Forelimb muscle (tissue), 1 donor: ENCODE results near the gene FOXL3. TPM values are rescaled to one million over a fixed set of nuclear protein-coding genes. Genes with fewer than 3 reads are reported as not detected.

Experiments used
- DNase-seq: peaks from one replicate; pipeline ENCODE4 v3.0.0-alpha.2; 2013; ENCODE audit warnings: low read depth
- polyA plus RNA-seq: library from polyadenylated mRNA; unstranded; fragments of 120-200 nt; gene quantifications from one replicate; pipeline ENCODE4 v1.2.1, GENCODE V29; 2013; ENCODE audit not compliant: insufficient read length

Gene FOXL3
- polyA plus RNA-seq, 1 donor = not detected

DNA sequence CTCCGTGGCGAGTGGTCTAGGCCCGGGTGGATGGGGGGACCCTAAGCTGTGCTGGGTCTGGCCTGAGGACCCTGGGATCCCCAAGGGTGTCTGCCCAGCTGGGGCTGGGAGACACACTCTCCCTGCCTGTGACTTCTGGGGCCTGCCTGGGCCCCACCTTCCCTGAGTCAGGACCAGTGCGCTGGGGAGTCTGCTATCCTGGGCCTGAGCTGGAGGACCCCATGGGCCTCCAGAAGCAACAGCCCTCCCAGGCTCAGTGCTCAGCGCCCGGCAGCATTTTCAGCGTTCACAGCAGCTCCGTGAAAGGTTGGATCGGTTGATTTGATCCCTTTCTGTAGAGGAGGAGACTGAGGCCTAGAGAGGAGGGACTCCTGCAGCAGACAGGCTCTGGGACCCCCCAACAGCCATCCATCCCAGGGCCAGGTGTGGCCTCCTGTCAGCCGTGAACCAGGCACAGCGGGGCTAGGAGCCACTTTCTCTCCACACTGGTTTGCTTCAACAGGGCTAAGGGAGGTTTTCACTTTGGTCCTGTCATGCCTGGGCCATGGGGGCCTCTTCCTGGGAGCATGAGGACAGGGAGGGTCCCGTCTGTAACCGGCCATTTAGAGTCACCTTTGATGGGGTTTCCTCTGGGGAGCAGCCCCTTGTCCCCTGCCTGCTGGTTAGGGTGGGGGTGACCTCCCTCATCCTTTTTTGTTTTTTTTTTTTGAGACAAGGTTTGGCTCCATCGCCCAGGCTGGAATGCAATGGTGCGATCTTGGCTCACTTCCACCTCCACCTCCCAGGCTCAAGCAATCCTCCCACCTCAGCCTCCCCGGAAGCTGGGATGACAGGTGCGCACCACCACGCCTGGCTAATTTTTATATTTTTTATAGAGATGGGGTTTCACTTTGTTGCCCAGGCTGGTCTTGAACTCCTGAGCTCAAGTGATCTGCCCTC, 12.4 kb downstream of the FOXL3 start:
- no peak for DNase-seq

DNA sequence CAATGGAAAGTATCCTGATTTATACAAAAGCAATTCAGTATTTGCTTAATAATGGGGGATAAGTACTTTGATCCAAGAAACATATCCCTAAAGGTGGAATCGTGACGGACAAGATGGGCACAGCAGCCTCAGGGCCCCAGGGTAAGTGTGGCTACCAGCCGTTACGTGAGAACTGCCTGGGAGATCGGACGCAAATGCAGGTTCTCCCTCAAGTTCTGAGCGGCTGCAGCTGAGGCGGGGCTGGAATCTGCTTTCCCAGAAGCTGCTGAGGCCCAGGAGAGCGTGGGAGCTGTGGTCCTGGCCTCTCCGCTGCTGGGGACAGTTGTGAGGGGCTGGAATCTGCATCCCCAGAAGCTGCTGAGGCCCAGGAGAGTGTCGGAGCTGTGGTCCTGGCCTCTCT, 13.5 kb downstream of the FOXL3 start:
- no peak for DNase-seq

GRCh38 chr7:303884-304573, 14.1 kb downstream of the FOXL3 start:
- no peak for DNase-seq

DNA sequence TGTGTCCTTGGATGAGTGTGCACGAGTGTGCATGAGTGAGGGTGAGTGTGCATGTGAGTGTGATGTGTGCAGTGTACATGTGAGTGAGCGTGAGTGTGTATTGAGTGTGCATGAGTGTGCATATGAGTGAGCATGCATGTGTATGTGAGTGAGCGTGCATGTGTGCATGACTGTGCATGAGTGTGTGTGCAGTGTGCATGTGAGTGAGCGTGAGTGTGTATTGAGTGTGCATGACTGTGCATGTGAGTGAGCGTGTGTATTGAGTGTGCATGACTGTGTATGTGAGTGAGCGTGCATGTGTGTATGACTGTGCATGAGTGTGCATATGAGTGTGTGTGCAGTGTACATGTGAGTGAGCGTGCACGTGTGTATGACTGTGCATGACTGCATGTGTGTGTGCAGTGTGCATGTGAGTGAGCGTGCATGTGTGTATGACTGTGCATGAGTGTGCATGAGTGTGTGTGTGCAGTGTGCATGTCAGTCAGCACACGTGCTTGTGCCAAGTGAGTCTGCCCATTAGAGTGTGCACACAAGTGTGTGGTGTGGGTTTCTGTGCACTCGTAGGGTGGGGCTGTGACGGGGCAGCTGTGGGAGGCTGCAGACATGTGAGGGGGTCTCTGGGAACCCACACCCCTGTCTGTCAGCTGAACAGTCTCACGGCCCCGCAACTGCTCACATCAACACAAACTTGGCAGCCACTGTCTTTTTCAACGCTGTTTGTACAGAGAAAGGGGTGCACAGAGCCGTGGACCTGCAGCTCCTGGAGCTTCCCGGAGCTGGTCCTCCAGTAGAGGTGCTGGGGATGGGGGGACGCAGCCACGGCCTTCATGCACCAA, 14.8 kb downstream of the FOXL3 start:
- DNase-seq = no peak

DNA sequence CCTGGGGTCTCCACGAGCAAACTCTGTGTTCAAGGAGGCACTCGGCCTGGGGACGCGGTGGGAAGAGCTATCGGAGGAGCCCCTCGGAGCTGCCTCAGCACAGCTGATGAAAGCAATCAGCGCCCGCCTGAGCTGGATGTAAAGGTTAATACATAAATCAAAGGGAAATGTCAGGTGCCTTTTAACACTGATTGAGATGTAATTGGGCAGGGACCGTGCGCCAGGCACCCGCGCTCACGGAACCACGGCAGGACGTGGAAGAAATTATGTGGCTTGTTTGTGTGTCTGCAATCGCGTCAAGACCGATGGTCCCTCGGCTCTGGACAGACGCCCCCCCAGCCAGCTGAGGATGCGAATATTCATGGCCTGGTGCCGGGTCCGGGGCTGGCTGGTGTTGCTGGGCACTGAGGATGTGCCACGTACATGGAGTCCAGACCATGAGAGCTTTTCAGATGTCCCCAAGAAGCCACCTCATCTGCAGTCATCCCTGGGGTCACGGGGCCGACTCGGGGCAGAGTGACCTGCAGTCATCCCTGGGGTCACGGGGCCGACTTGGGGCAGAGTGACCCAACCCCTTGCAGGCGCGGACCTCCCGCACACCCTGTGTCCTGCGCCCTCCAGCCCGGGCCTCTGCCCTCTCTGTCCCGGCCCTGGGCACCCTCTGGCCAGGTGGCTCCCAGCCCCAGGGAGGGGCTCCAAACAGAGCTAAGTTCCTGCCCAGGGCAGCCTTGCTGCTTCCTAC, 15.6 kb downstream of the FOXL3 start:
- DNase-seq = no peak

GRCh38 chr7:307970-308369, 18.0 kb downstream of the FOXL3 start:
- DNase-seq = no peak

DNA sequence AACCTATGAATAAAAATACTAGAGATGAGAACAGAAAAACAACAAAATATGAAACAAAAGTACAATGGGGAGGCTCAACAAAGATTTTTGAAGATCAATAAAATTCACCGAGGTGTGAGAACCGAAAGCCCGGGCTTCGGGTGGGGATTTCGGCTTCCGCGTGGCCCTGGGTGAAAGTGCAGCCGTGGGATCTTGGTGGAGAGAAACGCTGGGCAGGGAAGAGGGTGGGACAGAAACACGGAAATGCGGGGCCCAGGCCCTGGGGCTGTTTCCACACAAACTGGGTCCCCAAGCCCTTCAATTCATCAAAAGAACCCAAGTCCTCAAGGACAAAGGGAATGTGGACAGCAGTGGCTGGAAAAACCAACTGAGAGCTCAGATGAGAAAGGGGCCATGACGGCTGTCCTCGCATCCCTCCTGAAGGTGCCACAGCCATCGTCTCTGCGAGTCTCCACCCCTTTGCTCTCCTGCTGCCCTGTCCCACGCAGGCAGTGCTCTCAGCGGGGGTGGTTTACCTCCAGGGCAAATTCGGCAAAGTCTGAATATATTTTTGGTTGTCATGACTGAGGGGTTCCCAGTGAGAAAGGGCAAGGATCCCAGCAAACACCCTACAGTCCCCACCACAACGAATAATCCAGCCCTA, 19.7 kb downstream of the FOXL3 start:
- no peak for DNase-seq

GRCh38 chr7:311131-311680, 21.2 kb downstream of the FOXL3 start:
- DNase-seq = no peak

- DNase-seq = no peak
These were observed 21.8 kb downstream of the FOXL3 start for GRCh38 chr7:311796-312195.

GRCh38 chr7:312424-312823, 22.5 kb downstream of the FOXL3 start:
- no peak for DNase-seq

DNA sequence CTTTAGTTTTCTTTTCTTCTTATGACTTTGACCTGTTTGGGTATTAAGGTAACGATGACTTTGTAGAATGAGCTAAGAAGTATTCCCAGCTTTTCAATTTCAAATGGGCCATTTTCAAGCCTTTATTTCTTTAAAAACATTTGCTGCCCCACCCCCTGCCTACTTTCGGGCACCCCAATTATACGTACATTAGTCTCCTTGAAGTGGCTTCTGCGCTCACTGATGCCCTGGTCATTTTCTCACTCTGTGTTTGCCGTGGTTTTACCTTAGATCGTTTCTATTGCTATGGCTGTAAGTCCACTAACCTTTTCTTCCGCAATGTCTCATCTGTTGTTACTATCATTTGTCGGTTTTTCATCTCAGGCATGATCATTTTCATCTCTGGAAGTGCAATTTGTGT, 24.9 kb downstream of the FOXL3 start:
- DNase-seq = no peak

DNA sequence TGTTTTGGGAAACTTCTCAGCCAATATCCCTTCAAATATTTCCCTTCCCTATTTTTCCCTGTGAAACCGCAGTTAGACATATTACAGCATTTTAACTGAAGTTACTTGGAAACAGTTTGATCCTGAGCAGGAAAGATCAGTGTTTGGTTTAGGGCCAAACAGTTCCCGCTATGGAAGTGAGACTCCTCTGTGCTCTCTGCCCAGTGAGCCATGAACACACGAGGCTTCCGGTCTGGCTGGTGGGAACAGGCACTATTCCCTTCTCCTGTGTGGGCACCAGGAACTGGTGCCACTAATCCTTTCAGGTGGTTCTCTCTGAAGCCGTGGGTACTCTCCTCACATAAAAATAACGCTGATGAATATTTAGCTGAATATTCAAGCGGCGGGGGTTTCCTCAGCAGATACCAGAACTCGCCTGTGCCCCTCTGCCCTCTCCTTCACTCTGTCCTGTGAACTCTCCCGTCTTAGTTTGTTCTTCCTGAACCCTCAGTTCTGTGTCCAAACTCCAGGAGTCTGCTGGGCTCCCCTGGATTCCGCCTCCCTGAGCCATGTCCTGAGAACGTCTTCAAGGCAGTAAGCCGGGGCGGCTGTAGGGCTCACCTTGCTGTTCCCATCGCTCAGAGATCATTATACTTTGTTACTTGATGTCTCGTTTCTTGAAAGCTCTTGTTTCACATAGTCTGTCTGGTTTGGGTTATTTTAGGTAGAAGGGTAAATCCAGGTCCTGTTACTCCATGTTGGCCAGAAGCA, 25.7 kb downstream of the FOXL3 start:
- no peak for DNase-seq

DNA sequence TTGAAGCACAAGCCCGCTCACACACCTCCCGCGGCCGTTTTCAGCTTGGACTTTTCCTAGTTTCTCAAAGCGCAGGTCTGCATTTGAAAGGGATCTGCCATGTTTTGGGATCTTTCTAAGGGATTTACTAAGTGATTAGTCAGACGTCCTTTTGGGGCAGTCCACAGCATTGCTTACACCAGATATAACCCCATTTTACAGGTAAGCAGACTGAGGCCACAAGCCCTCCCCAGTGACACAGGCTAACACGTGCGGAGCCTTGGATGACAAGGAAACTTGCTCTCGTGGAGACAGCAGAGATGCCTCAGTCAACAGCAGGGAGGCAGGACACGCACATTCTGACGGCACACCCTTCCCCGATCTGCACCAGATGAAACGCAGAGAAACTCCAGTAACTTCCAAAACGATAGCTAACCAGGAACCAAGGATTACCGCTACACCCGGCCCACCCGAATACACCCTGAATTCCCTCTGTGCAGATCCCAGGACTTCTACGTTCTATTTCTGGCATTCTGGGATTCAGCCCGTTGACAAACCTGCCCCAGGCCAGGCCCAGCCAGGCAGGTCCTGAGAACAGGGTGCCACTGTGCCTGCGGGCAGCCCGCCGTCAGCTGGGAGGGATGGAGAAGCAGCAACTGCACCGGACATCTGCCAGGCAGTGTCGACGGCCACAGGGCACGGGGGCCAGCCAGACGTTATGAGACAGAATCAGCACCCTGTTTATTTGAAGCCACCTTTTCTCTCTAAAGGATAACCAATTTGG, 27.9 kb downstream of the FOXL3 start:
- no peak for DNase-seq

- no peak for DNase-seq
These were observed 28.5 kb downstream of the FOXL3 start for GRCh38 chr7:318476-318875.

- no peak for DNase-seq
These were observed 29.1 kb downstream of the FOXL3 start for GRCh38 chr7:318878-319661.

GRCh38 chr7:320297-320696, 30.3 kb downstream of the FOXL3 start:
- no peak for DNase-seq

DNA sequence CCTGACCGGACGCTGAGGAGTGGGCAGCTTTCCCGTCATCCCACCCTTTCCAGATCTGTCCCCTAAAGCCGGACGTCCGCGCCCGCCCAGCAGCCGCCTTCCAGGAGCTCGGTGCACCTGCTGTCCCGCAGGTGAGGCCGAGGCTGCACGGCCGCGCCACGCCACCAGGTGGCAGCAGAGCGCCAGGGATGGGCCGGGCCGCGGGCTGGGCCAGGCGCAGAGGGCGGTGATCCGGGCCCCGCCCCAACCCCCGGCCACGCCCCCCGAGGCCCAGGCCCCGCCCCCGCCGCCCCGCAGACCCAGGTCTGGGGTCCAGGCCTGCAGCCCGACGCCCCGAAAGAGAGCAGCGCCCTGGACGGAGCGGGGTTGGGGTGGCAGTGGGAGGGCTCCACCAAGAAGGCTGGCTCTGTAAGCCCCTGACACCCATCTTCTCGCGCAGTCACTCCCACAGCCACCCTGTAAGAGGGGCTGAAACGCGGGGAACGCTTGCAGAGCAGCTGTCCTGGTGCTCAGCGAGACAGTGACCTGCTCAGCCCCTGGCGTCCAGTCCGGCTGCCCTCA, 32.2 kb downstream of the FOXL3 start:
- DNase-seq = no peak

DNA sequence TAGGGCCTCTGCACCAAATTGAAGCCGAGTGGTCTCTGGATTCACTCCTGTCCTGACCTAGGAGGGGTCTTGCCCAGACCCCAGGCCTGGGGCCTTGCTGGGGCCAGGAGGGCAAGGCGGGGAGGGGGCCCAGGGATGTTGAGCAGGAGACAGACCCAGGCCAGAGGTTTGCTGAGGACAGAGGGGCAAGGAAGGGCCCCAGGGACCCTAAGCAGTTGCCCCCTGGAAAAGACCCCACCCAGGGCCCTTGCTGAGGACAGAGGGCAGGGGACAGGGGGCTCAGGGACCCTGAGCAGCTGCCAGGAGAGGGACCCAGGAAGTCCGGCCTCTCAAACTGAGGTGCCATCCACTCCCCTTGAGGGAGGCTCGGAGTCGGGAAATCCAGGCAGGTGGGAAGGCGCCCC, 32.7 kb downstream of the FOXL3 start:
- DNase-seq = no peak
